Motor neuron (in vitro differentiated cells): Measurements from ENCODE around the gene HPDL. TPM values are rescaled to one million over a fixed set of nuclear protein-coding genes. Genes with fewer than 3 reads are reported as not detected.
"Not testable (repeated sequence)": the region's sequence is repeated elsewhere in the genome, so short reads cannot be mapped to it uniquely, and the experiment has no call there.

Experiments used
- ATAC-seq, 8 experiments: fragments of 200-7000 bp; cut with Tn5 transposase; replicated peaks in 6 of 8; 2 replicates each; pipeline ENCODE4 v1.8.0; 2021; ENCODE audit warnings: mild to moderate bottlenecking in 8 of 8, moderate library complexity in 8 of 8
- H3K27ac ChIP-seq, 2 donors: fragments of 250-450 bp; sonication (Bioruptor Pico); 2 replicates each; pipeline ENCODE4 v1.9.0; 2021; ENCODE audit warnings: antibody characterized with exemption in 2 of 2, mild to moderate bottlenecking in 2 of 2, moderate library complexity in 1 of 2
- H3K4me1 ChIP-seq, 2 donors: fragments of 250-450 bp; sonication (Bioruptor Pico); replicated peaks in 1 of 2; 2 replicates each; pipeline ENCODE4 v1.6.1; 2021; ENCODE audit warnings: antibody characterized with exemption in 2 of 2, mild to moderate bottlenecking in 2 of 2, moderate library complexity in 1 of 2
- H3K4me3 ChIP-seq, 5 donors: fragments of 250-450 bp; sonication (Bioruptor Pico); 2 replicates each; pipeline ENCODE4 v1.9.0; 2021; ENCODE audit warnings: antibody characterized with exemption in 5 of 5, mild to moderate bottlenecking in 5 of 5, moderate library complexity in 4 of 5
- WGBS, 10 experiments: fragments of 450-650 bp; shearing (Covaris generic); methylation state at CpG; one replicate each; pipeline ENCODE4 v1.0.0; 2022; 5-methylcytosine and 5-hydroxymethylcytosine counted together
- in situ Hi-C, 9 experiments: fragments of 400-800 bp; cut with MboI; loops; one replicate each; pipeline ENCODE4 v1.15.0; 2021; ENCODE audit warnings: low sequenced_read_pairs in 9 of 9, low pct_unique_long_range_greater_than_20kb in 2 of 9; ENCODE audit not compliant: unreplicated experiment in 9 of 9
- total RNA-seq, 8 experiments: library from RNA; unstranded; fragments of 300-600 nt; gene quantifications; 2 replicates each; pipeline versions ENCODE4 v1.2.3 to v1.2.4, GENCODE V29; 2022

Gene HPDL
- total RNA-seq, 8 experiments from 2014 or later, result 0.64 to 35.9 (median 9.5) TPM

GRCh38 chr1:45360981-45361380 lies 34.3 kb downstream of the HPDL start:
- in situ Hi-C loops, result loop anchor here in 1 of 9 experiments (25.0 kb wide), 1 partner anchor 201 kb away; the partner anchor contains the start of gene AKR1A1

GRCh38 chr1:45364294-45364693 lies 37.6 kb downstream of the HPDL start:
- Histone ChIP-seq H3K27ac (no peak overlapping the region), H3K4me1 (peaks cover 11 to 13% of the 10 kb centered on the region in 2 donors), H3K4me3 (no peak overlapping the region)
- ATAC-seq, result no peak
- in situ Hi-C loops, result loop anchor here in 1 of 9 experiments (25.0 kb wide), 1 partner anchor 198 kb away; the partner anchor contains the start of gene AKR1A1
- 75 to 100% (median 94%) methylated on average over 1 to 2 of the region's 2 CpGs; no CpG with 5 or more reads in 2 of the 10 experiments for WGBS, 10 experiments

More at GRCh38 chr1:45360981-45361380, 34.3 kb downstream of the HPDL start:
- ATAC-seq, result peak; percentile 59 to 99 (median 85)
- H3K4me1 ChIP-seq, result peaks cover 11 to 13% of the 10 kb centered on the region in 2 donors
- WGBS, 10 experiments, result 0 to 51% (median 30%) methylated on average over 2 to 7 of the region's 7 CpGs; no CpG with 5 or more reads in 3 of the 10 experiments
- not testable (repeated sequence) for H3K27ac ChIP-seq, H3K4me3 ChIP-seq

GRCh38 chr1:45365051-45365450 lies 38.4 kb downstream of the HPDL start:
- 50 to 100% (median 74%) methylated on average over 1 to 6 of the region's 6 CpGs; no CpG with 5 or more reads in 1 of the 10 experiments for WGBS, 10 experiments
- in situ Hi-C loops, result loop anchor here in 1 of 9 experiments (25.0 kb wide), 1 partner anchor 197 kb away; the partner anchor contains the start of gene AKR1A1
- ATAC-seq, result no peak
- H3K27ac ChIP-seq, result no peak overlapping the region
- H3K4me3 ChIP-seq, result no peak overlapping the region
- peaks cover 11% of the 10 kb centered on the region in 2 donors for H3K4me1 ChIP-seq

- no peak overlapping the region for H3K4me3 ChIP-seq
- H3K27ac ChIP-seq, result no peak overlapping the region
- in situ Hi-C loops, result loop anchor here in 1 of 9 experiments (25.0 kb wide), 1 partner anchor 192 kb away; the partner anchor contains the start of gene AKR1A1
- H3K4me1 ChIP-seq, result no peaks in the 10 kb centered on the region
- no peak for ATAC-seq
These were observed 43.9 kb downstream of the HPDL start for GRCh38 chr1:45370575-45370974.

GRCh38 chr1:45373573-45373972 lies 46.9 kb downstream of the HPDL start:
- Histone ChIP-seq H3K4me1 (no peaks in the 10 kb centered on the region), H3K27ac (no peak overlapping the region), H3K4me3 (no peak overlapping the region)
- in situ Hi-C loops, result loop anchor here in 1 of 9 experiments (25.0 kb wide), 1 partner anchor 189 kb away; the partner anchor contains the start of gene AKR1A1
- ATAC-seq, result no peak

GRCh38 chr1:45375104-45376090 lies 48.7 kb downstream of the HPDL start:
- in situ Hi-C loops, result no loop called here
- Histone ChIP-seq H3K4me1 (no peaks in the 10 kb centered on the region), H3K4me3 (no peak overlapping the region), H3K27ac (no peak overlapping the region)
- ATAC-seq, result no peak
- WGBS, 10 experiments, result 22 to 80% (median 61%) methylated on average over 2 to 3 of the region's 3 CpGs

- in situ Hi-C loops, result no loop called here
- ATAC-seq, result no peak
These were observed 51.5 kb downstream of the HPDL start for GRCh38 chr1:45378184-45378583.

More at GRCh38 chr1:45378184-45378583, 51.5 kb downstream of the HPDL start:
- Histone ChIP-seq H3K4me3 (no peak overlapping the region), H3K27ac (no peak overlapping the region), H3K4me1 (no peaks in the 10 kb centered on the region)

Other genes with a start within 250 kb of the HPDL start
- gene ZSWIM5, start 120.3 kb upstream of the HPDL start, total RNA-seq, result 10 to 100 TPM in 4 of 8 experiments, 1 to 10 TPM in 1, under 1 TPM in 3; 0.35 to 30.9 (median 15.2) TPM
- gene TOE1, start 13.3 kb downstream of the HPDL start, total RNA-seq, result 10 to 100 TPM in 7 of 8 experiments, 1 to 10 TPM in 1; 8.1 to 22.4 (median 12.2) TPM
- gene MUTYH, start 13.5 kb downstream of the HPDL start, total RNA-seq, result 10 to 100 TPM; 16.5 to 35.8 (median 25.9) TPM
- gene TESK2, start 164.3 kb downstream of the HPDL start, total RNA-seq, result 10 to 100 TPM in 1 of 8 experiments, 1 to 10 TPM in 7; 1.1 to 17.3 (median 2.0) TPM
- gene CCDC163, start 173.2 kb downstream of the HPDL start, total RNA-seq, result 1 to 10 TPM in 7 of 8 experiments, under 1 TPM in 1; 0.76 to 5.5 (median 2.6) TPM
- gene MMACHC, start 173.4 kb downstream of the HPDL start, total RNA-seq, result 10 to 100 TPM in 2 of 8 experiments, 1 to 10 TPM in 6; 3.7 to 12.7 (median 5.3) TPM
- gene PRDX1, start 195.0 kb downstream of the HPDL start, total RNA-seq, result 1,000 to 10,000 TPM in 1 of 8 experiments, 100 to 1,000 TPM in 7; 245 to 1,200 (median 476) TPM
- gene AKR1A1, start 223.9 kb downstream of the HPDL start, total RNA-seq, result 100 to 1,000 TPM in 7 of 8 experiments, 10 to 100 TPM in 1; 88.1 to 272 (median 151) TPM